Measurements from ENCODE around the gene PTPRN2. TPM values are rescaled to one million over a fixed set of nuclear protein-coding genes. Genes with fewer than 3 reads are reported as not detected.

Gene PTPRN2
- total RNA-seq, 2 experiments from 2014 or later, result 4.7 to 4.8 TPM

- no peaks in the 10 kb centered on the region for H3K4me1 Mint-ChIP-seq
- no peak overlapping the region for H3K4me3 Mint-ChIP-seq
- POLR2A ChIA-PET, result no interaction called here
- peaks cover 1% of the 10 kb centered on the region for H3K9me3 Mint-ChIP-seq
- no peak for DNase-seq
- H3K27me3 Mint-ChIP-seq, result no peaks in the 10 kb centered on the region
- H3K27ac Mint-ChIP-seq, result no peak overlapping the region
- H3K36me3 Mint-ChIP-seq (ENCODE audit: low read depth), result no peaks in the 10 kb centered on the region
- CTCF ChIA-PET, result no interaction called here
Measured at GRCh38 chr7:158074896-158075632, 512.6 kb downstream of the PTPRN2 start.

GRCh38 chr7:158073845-158074840, 513.5 kb downstream of the PTPRN2 start:
- Mint-ChIP-seq H3K4me3 (no peak overlapping the region), H3K36me3 (ENCODE audit: low read depth) (no peaks in the 10 kb centered on the region), H3K4me1 (no peaks in the 10 kb centered on the region), H3K9me3 (peaks cover 9% of the 10 kb centered on the region), H3K27ac (no peak overlapping the region), H3K27me3 (no peaks in the 10 kb centered on the region)
- no peak for DNase-seq
- ChIA-PET CTCF (no interaction called here), POLR2A (no interaction called here)

- CTCF ChIA-PET, result no interaction called here
- no peak overlapping the region for H3K4me3 Mint-ChIP-seq
Measured at GRCh38 chr7:158072991-158073730, 514.5 kb downstream of the PTPRN2 start.

GRCh38 chr7:158070222-158070920, 517.3 kb downstream of the PTPRN2 start:
- Mint-ChIP-seq H3K27me3 (no peaks in the 10 kb centered on the region), H3K27ac (no peak overlapping the region)
- DNase-seq, result no peak

More at GRCh38 chr7:158072991-158073730, 514.5 kb downstream of the PTPRN2 start:
- DNase-seq, result no peak
- H3K4me1 Mint-ChIP-seq, result no peaks in the 10 kb centered on the region
- peaks cover 9% of the 10 kb centered on the region for H3K9me3 Mint-ChIP-seq
- no peak overlapping the region for H3K27ac Mint-ChIP-seq
- POLR2A ChIA-PET, result no interaction called here
- H3K27me3 Mint-ChIP-seq, result no peaks in the 10 kb centered on the region
- no peaks in the 10 kb centered on the region for H3K36me3 Mint-ChIP-seq (ENCODE audit: low read depth)

GRCh38 chr7:158068853-158069252, 518.8 kb downstream of the PTPRN2 start:
- H3K4me3 Mint-ChIP-seq, result no peak overlapping the region
- ChIA-PET CTCF (no interaction called here), POLR2A (no interaction called here)
- H3K36me3 Mint-ChIP-seq (ENCODE audit: low read depth), result no peaks in the 10 kb centered on the region
- H3K4me1 Mint-ChIP-seq, result no peaks in the 10 kb centered on the region
- H3K27ac Mint-ChIP-seq, result no peak overlapping the region
- no peaks in the 10 kb centered on the region for H3K27me3 Mint-ChIP-seq
- peaks cover 10% of the 10 kb centered on the region for H3K9me3 Mint-ChIP-seq
- DNase-seq, result no peak

More at GRCh38 chr7:158070222-158070920, 517.3 kb downstream of the PTPRN2 start:
- Mint-ChIP-seq H3K36me3 (ENCODE audit: low read depth) (no peaks in the 10 kb centered on the region), H3K4me3 (no peak overlapping the region), H3K4me1 (no peaks in the 10 kb centered on the region), H3K9me3 (peaks cover 9% of the 10 kb centered on the region)
- ChIA-PET CTCF (no interaction called here), POLR2A (no interaction called here)

- Mint-ChIP-seq H3K4me3 (no peak overlapping the region), H3K9me3 (peaks cover 12% of the 10 kb centered on the region), H3K27me3 (no peaks in the 10 kb centered on the region), H3K4me1 (no peaks in the 10 kb centered on the region), H3K27ac (no peak overlapping the region), H3K36me3 (ENCODE audit: low read depth) (no peaks in the 10 kb centered on the region)
- CTCF ChIA-PET, result no interaction called here
- no peak for DNase-seq
- POLR2A ChIA-PET, result no interaction called here
Measured at GRCh38 chr7:158067931-158068482, 519.6 kb downstream of the PTPRN2 start.

GRCh38 chr7:158067219-158067930, 520.2 kb downstream of the PTPRN2 start:
- no peaks in the 10 kb centered on the region for H3K4me1 Mint-ChIP-seq
- POLR2A ChIA-PET, result no interaction called here
- CTCF ChIA-PET, result no interaction called here
- H3K27me3 Mint-ChIP-seq, result no peaks in the 10 kb centered on the region
- no peaks in the 10 kb centered on the region for H3K36me3 Mint-ChIP-seq (ENCODE audit: low read depth)
- DNase-seq, result no peak
- H3K27ac Mint-ChIP-seq, result no peak overlapping the region
- peaks cover 12% of the 10 kb centered on the region for H3K9me3 Mint-ChIP-seq
- no peak overlapping the region for H3K4me3 Mint-ChIP-seq

- DNase-seq, result no peak
- H3K27ac Mint-ChIP-seq, result no peak overlapping the region
- no peaks in the 10 kb centered on the region for H3K4me1 Mint-ChIP-seq
Measured at GRCh38 chr7:158066085-158066484, 521.5 kb downstream of the PTPRN2 start.

GRCh38 chr7:158065340-158065739, 522.3 kb downstream of the PTPRN2 start:
- POLR2A ChIA-PET, result no interaction called here

More at GRCh38 chr7:158066085-158066484, 521.5 kb downstream of the PTPRN2 start:
- H3K36me3 Mint-ChIP-seq (ENCODE audit: low read depth), result no peaks in the 10 kb centered on the region
- ChIA-PET CTCF (no interaction called here), POLR2A (no interaction called here)
- H3K9me3 Mint-ChIP-seq, result peaks cover 15% of the 10 kb centered on the region
- no peak overlapping the region for H3K4me3 Mint-ChIP-seq
- H3K27me3 Mint-ChIP-seq, result no peaks in the 10 kb centered on the region

GRCh38 chr7:158064631-158065030, 523.0 kb downstream of the PTPRN2 start:
- Mint-ChIP-seq H3K27me3 (no peaks in the 10 kb centered on the region), H3K4me1 (no peaks in the 10 kb centered on the region), H3K36me3 (ENCODE audit: low read depth) (no peaks in the 10 kb centered on the region), H3K9me3 (peaks cover 13% of the 10 kb centered on the region), H3K27ac (no peak overlapping the region), H3K4me3 (no peak overlapping the region)
- ChIA-PET CTCF (no interaction called here), POLR2A (no interaction called here)
- no peak for DNase-seq

More at GRCh38 chr7:158065340-158065739, 522.3 kb downstream of the PTPRN2 start:
- Mint-ChIP-seq H3K4me3 (no peak overlapping the region), H3K27me3 (no peaks in the 10 kb centered on the region), H3K36me3 (ENCODE audit: low read depth) (no peaks in the 10 kb centered on the region), H3K9me3 (peaks cover 18% of the 10 kb centered on the region), H3K4me1 (no peaks in the 10 kb centered on the region), H3K27ac (no peak overlapping the region)
- no peak for DNase-seq
- CTCF ChIA-PET, result no interaction called here

GRCh38 chr7:158063850-158064610, 523.6 kb downstream of the PTPRN2 start:
- H3K27ac Mint-ChIP-seq, result no peak overlapping the region
- no peak for DNase-seq
- H3K4me3 Mint-ChIP-seq, result no peak overlapping the region
- ChIA-PET CTCF (no interaction called here), POLR2A (no interaction called here)
- H3K27me3 Mint-ChIP-seq, result no peaks in the 10 kb centered on the region
- H3K36me3 Mint-ChIP-seq (ENCODE audit: low read depth), result no peaks in the 10 kb centered on the region
- H3K4me1 Mint-ChIP-seq, result no peaks in the 10 kb centered on the region
- peaks cover 9% of the 10 kb centered on the region for H3K9me3 Mint-ChIP-seq
